ENCODE measurements around the gene PYGM.

PYGM gene

GRCh38 chr11:64729851-64730382 is 29.9 kb downstream of the PYGM start:
- no peak for DNase-seq

GRCh38 chr11:64728757-64729365 is 30.9 kb downstream of the PYGM start:
- no peak for DNase-seq

- no peak for DNase-seq
Measured at GRCh38 chr11:64726867-64727530, 32.8 kb downstream of the PYGM start.

- no peak for DNase-seq
Measured at GRCh38 chr11:64726211-64726641, 33.5 kb downstream of the PYGM start.

GRCh38 chr11:64724863-64725532 is 34.8 kb downstream of the PYGM start:
- DNase-seq = no peak

GRCh38 chr11:64723907-64724862 is 35.6 kb downstream of the PYGM start:
- DNase-seq = no peak

GRCh38 chr11:64723117-64723906 is 36.5 kb downstream of the PYGM start, which contains the start of gene NRXN2:
NRXN2 (minus strand) TSS chr11:64723197; CDS start chr11:64713699, 9,498 bp downstream.
- DNase-seq = peak; percentile 25

- no peak for DNase-seq
Measured at GRCh38 chr11:64722141-64723065, 37.4 kb downstream of the PYGM start.

GRCh38 chr11:64721359-64721699 is 38.4 kb downstream of the PYGM start:
- DNase-seq = no peak

- DNase-seq = no peak
Measured at GRCh38 chr11:64720640-64721358, 39.0 kb downstream of the PYGM start.

- DNase-seq = no peak
Measured at GRCh38 chr11:64720167-64720566, 39.6 kb downstream of the PYGM start.

GRCh38 chr11:64719406-64719805 is 40.4 kb downstream of the PYGM start:
- no peak for DNase-seq

- no peak for DNase-seq
Measured at GRCh38 chr11:64718780-64719124, 41.0 kb downstream of the PYGM start.

GRCh38 chr11:64718084-64718779 is 41.5 kb downstream of the PYGM start:
- DNase-seq = no peak

GRCh38 chr11:64717268-64717578 is 42.6 kb downstream of the PYGM start:
- no peak for DNase-seq

- no peak for DNase-seq
Measured at GRCh38 chr11:64716473-64717267, 43.1 kb downstream of the PYGM start.

GRCh38 chr11:64715756-64716472 is 43.9 kb downstream of the PYGM start:
- DNase-seq = no peak

- DNase-seq = no peak
Measured at GRCh38 chr11:64715110-64715509, 44.7 kb downstream of the PYGM start.

All from NCI-H524 treated with DMSO at 0.1 percent for 48 hours (cell line).